22Rv1 (cell line): ENCODE measurements around the gene RET.

Experiments
- CTCF ChIP-seq: fragments of 450-650 bp; IDR thresholded peaks from 2 replicates; pipeline ENCODE4 v1.5.1; 2017; ENCODE audit warnings: mild to moderate bottlenecking
- ZFX ChIP-seq: fragments of 450-650 bp; IDR thresholded peaks from 2 replicates; pipeline ENCODE4 v1.6.1; 2017; ENCODE audit warnings: antibody characterized with exemption, borderline replicate concordance

GRCh38 chr10:43078175-43078985, 1.5 kb downstream of the RET start:
- TF ChIP-seq CTCF (no peak), ZFX (no peak)
